Stimulated activated CD4-positive, alpha-beta T cell treated with anti-CD3 and anti-CD28 coated beads, Interleukin-12 subunit alpha, Interleukin-12 subunit beta, amount 100 ng/mL, for 48 hours (primary cell): Measurements from ENCODE around the gene COQ3.
"Not testable (repeated sequence)": the region's sequence is repeated elsewhere in the genome, so short reads cannot be mapped to it uniquely, and the experiment has no call there.

Source experiments
- DNase-seq, 3 donors: peaks; one replicate each; pipeline ENCODE4 v3.0.0-alpha.2; 2020; ENCODE audit warnings: low read depth in 2 of 3, low spot score in 1 of 3

Gene COQ3

GRCh38 chr6:99384507-99384906, 9.5 kb downstream of the COQ3 start:
- no peak for DNase-seq

GRCh38 chr6:99378636-99379035, 15.4 kb downstream of the COQ3 start:
- no peak for DNase-seq

GRCh38 chr6:99369533-99369932, 24.5 kb downstream of the COQ3 start:
- DNase-seq, result no peak

GRCh38 chr6:99366852-99367251, 27.1 kb downstream of the COQ3 start:
- DNase-seq, result no peak

GRCh38 chr6:99364026-99364425, 30.0 kb downstream of the COQ3 start:
- DNase-seq, result no peak

GRCh38 chr6:99362678-99363268, 31.2 kb downstream of the COQ3 start:
- no peak for DNase-seq

- no peak for DNase-seq
These were observed 34.2 kb downstream of the COQ3 start for GRCh38 chr6:99359800-99360199.

- no peak for DNase-seq
These were observed 37.4 kb downstream of the COQ3 start for GRCh38 chr6:99356641-99357040.

- no peak for DNase-seq
These were observed 39.0 kb downstream of the COQ3 start for GRCh38 chr6:99354983-99355382.

GRCh38 chr6:99353126-99353525, 40.9 kb downstream of the COQ3 start:
- DNase-seq, result no peak

GRCh38 chr6:99350573-99350972, 43.4 kb downstream of the COQ3 start:
- DNase-seq, result no peak

GRCh38 chr6:99349171-99350141, 44.5 kb downstream of the COQ3 start, which contains the start of gene FAXC:
FAXC (minus strand) TSS chr6:99349674; CDS start chr6:99349372, 302 bp downstream.
- DNase-seq, result no peak

- no peak for DNase-seq
These were observed 45.5 kb downstream of the COQ3 start for GRCh38 chr6:99348288-99349170.

GRCh38 chr6:99347804-99348203, 46.2 kb downstream of the COQ3 start:
- DNase-seq, result no peak

GRCh38 chr6:99346595-99346994, 47.4 kb downstream of the COQ3 start:
- DNase-seq, result no peak

GRCh38 chr6:99345164-99345563, 48.8 kb downstream of the COQ3 start:
- DNase-seq, result no peak

GRCh38 chr6:99344289-99344688, 49.7 kb downstream of the COQ3 start:
- no peak for DNase-seq

GRCh38 chr6:99341862-99342455, 52.0 kb downstream of the COQ3 start:
- no peak for DNase-seq

- DNase-seq, result no peak
These were observed 55.8 kb downstream of the COQ3 start for GRCh38 chr6:99338188-99338587.

GRCh38 chr6:99335298-99335697, 58.7 kb downstream of the COQ3 start:
- not testable (repeated sequence) for DNase-seq

- DNase-seq, result no peak
These were observed 59.4 kb downstream of the COQ3 start for GRCh38 chr6:99334526-99335127.
